C4-2B (cell line): Measurements from ENCODE around the gene CHKB.

ENCODE experiments used
- H3K27ac ChIP-seq: fragments of 450-650 bp; 2 replicates; pipeline ENCODE4 v1.5.1; 2017
- ZFX ChIP-seq: fragments of 450-650 bp; IDR thresholded peaks from 2 replicates; pipeline ENCODE4 v1.6.1; 2017
- TF ChIP-seq, protein P1 (sequence below): fragments of 450-650 bp; conservative IDR thresholded peaks from 2 replicates; pipeline ENCODE4 v1.5.1; 2017; ENCODE audit warnings: mild to moderate bottlenecking

Gene CHKB

DNA sequence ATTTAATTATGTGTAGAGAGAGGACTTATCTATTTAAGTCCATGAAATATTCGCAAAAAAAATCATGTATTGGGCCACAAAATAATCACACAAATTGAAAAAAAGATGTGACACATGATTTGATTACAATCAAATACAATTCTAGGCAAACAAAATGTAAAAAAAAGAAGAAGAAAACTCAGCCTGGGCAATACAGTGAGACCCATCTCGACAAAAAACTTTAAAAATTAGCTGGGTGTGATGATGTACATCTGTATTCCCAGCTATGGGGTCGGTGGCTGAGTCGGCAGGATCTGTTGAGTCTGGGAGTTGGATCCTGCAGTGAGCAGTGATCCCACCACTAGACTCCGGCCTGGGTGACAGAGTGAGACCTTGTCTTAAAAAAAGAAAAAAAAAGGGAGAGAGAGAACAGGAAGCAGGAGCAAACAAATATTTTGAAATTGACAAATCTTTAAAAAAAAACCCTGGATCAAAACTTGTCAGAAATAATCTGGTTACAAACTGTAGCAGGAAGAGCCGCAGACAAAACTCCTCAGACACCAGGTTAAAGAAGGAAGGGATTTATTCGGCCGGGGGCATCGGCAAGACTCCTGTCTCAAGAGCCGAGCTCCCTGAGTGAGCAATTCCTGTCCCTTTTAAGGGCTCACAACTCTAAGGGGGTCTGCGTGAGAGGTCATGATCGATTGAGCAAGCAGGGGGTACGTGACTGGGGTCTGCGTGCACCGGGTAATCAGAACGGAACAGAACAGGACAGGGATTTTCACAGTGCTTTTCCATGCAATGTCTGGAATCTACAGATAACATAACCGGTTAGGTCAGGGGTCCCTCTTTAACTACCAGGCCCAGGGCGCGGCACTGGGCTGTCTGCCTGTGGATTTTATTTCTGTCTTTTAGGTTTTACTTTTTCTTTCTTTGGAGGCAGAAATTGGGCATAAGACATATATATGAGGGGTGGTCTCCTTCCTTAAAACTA, 49.5 kb downstream of the CHKB start:
- H3K27ac ChIP-seq, result no peak overlapping the region; the same call in 1 of the 2 replicates
- TF ChIP-seq ZFX, result no peak
- TF ChIP-seq, protein P1, sequence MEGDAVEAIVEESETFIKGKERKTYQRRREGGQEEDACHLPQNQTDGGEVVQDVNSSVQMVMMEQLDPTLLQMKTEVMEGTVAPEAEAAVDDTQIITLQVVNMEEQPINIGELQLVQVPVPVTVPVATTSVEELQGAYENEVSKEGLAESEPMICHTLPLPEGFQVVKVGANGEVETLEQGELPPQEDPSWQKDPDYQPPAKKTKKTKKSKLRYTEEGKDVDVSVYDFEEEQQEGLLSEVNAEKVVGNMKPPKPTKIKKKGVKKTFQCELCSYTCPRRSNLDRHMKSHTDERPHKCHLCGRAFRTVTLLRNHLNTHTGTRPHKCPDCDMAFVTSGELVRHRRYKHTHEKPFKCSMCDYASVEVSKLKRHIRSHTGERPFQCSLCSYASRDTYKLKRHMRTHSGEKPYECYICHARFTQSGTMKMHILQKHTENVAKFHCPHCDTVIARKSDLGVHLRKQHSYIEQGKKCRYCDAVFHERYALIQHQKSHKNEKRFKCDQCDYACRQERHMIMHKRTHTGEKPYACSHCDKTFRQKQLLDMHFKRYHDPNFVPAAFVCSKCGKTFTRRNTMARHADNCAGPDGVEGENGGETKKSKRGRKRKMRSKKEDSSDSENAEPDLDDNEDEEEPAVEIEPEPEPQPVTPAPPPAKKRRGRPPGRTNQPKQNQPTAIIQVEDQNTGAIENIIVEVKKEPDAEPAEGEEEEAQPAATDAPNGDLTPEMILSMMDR, result no peak

DNA sequence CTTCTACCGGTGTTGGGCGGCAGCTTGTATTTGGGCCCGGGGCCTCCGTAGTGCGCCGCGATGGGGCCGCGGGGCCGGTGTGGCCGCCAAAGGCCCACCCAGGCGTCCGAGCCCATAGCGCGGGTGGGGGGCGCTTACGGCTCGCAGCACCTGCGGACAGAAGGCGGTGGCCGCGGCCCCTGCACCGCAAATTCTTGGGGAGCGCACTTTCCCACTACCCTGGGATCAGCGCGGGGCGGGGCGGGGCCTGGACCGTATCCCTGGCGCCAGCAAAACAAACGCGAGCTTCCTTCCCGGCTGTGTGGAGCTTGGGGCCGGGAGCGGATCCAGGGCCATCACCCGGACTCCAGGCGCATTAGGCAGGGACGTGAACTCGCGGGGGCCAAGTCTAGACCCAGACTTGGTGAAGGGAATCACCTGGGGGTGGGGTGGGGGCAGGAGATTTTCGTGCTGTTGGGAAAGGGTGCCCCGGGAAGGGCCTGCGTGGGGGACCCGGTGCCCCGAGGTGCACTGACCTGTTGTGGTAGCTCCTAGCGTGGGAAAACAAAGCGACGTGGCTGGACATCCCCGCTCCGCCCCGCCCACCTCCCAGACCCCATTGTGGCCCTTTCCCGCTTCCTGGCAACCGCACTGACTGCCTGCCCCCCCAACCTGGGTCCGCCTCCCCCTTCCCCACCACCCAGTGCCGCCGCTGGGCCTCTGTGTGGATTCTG, 50.5 kb downstream of the CHKB start:
- peak overlapping the region; percentile 98 for H3K27ac ChIP-seq
- peak; percentile 55; the same call in 1 of the 2 replicates for TF ChIP-seq ZFX
- TF ChIP-seq, protein P1, result no peak

DNA sequence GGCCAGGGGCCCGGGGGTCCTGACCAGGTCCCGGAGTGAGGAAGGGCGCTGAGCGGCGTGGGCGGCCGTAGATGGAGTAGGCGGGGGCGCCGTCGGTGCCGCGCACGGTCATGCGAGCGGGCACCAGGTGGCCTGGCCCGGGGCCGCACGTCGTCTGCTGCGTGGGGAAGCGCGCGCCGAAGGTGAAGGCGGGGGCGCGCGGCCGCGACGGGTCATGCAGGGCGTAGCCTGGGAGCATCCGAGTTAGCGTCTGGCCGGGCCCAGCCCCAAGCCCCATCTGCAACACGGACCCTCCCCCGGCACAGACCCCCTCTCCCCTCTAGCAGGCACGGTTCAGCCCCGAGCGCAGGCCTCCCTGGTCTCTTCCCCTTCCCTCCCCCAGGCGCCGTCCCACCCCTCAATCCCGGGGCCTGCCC, 51.1 kb downstream of the CHKB start:
- peak overlapping the region; percentile 98 for H3K27ac ChIP-seq
- TF ChIP-seq ZFX, result no peak
- TF ChIP-seq, protein P1, result no peak

DNA sequence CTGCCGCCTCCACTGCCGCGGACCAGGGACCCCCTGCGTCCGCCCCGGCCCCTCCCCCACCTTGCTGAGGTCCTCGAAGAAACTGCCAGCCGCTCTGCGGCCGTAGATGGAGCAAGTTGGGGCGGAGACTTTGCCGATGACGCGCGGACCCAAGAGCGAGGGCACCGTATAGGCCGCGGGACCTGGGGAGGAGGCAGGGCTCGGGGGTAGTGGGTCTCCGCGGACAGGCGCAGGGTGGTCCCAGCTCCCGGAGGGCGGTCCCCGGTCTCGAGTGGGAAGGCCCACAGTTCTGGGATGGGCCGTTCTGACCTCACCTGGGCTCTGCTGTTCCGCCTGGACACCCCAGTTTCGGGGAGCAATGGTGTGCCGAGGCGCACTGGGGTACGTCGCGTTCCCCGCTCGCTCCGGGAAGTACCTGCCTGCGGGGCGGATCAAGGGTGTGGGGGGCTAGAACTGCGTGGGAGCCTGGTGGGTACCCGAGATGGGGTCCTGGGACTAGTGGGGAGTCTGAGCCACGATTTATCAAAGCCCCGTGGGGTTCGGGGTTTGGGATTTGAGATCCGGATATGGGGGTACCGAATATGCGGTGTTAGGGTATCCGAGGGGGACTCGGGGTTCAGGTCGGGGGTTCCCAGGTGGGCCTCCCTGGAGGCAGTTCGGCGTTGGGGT, 51.6 kb downstream of the CHKB start:
- H3K27ac ChIP-seq, result peak overlapping the region; percentile 98

DNA sequence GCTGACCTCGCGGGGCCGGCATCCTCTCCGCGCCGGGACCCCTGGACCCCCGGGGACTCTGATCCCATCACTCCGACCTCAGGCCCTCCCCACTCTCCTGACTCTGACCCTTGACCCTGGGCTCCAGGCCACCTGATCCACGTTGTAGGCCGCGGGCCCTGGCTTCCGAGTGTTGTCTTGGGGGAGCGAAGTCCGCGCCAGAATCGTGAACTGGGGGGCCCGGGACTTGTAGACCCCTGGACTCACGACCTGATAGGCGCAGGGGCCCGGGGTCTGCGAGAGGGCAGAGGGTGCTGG, 52.1 kb downstream of the CHKB start:
- H3K27ac ChIP-seq, result peak overlapping the region; percentile 98
- TF ChIP-seq, protein P1, result no peak
- peak; percentile 35; the same call in 1 of the 2 replicates for TF ChIP-seq ZFX

More for the DNA sequence above, 51.6 kb downstream of the CHKB start:
- no peak; the same call in 1 of the 2 replicates for TF ChIP-seq ZFX
- TF ChIP-seq, protein P1, result no peak

DNA sequence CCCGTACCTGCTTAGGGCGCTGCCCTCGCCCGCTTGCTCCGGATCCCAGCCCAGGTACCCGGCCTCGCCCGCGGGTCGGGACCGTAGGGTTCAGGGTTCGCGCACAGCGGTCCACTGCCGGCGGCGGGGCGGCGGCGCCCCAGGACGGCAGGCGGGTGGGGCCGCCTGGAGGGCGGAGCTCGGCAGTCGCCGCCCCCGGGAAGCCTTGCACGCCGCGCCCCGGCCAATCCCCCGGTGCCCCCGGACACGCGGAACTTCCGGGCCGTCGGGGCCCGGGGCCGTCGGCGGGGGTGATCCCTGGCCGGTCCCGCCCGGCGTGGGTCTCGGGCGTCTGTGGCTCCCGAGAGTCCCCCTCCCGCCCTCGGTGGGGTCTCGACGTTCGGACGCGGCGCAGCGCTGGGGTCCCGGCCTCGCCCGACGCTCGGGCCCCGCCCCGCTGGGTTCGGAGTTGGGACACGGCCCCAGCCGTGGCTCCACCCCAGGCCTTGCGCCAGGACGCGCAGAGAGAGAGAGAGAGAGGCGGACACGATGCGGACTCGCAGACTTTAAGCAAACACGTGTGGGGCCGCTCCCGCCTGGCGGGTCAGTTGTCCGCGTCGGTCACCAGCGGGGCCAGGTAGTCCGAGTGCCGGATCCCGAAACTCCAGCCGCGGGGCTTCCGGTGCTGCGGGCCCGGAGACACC, 52.6 kb downstream of the CHKB start, which contains the start of gene TYMP:
TYMP (minus strand) TSS at position 116 of the 683 bp plus-strand sequence. CDS start 303 bp downstream, outside the sequence.
- peak; percentile 65; the same call in 1 of the 2 replicates for TF ChIP-seq ZFX
- TF ChIP-seq, protein P1, result no peak
- peak within 1 kb of the TSS; percentile 98 for H3K27ac ChIP-seq
